ENCODE data around the gene PNLIPRP2.

The PNLIPRP2 gene

DNA sequence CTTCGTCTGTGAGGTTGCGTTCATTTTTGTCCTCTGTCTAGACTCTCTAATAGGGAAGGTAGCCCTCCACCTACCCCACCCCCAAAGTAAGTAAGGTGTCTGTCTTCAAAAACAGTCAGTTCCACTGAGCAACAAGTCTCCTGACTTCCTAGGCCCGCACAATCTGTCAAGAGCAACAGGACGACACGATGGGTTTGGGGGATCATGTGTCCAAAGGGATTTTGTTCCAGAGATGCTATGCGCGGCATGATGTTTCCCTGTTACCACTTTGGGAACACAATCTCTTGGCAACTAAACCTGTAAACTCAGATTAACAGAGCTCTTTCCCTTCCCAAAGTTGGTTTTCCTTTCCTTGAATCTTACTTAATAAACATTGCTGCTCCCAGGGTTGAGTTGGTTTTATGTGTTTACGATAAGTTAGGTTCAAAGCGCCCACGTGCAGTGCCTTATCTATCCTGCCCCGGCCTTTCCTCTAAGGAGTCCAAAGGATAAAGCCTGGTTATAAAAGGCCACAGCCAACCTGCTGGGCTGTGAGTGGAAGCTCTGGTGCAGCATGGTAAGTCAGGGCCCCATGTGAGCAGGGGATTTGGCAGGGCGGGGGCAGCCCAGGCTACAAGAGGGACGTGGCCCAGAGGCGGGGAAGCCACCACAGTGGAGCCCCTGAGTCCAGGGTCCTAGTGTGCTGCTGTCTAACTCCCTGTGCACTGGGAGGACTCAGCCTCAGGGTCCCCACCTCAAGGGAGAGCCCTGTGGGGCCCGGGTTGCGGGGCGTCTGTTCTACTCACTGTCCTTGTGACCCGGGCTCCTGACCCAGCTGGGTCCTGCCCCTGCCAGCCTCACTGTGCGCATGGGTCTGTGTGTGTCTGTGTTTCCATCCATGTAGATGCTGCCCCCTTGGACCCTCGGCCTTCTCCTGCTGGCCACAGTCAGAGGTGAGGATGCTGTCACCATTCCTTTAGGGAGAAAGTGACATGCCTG lies at the start of gene PNLIPRP2:
Gene PNLIPRP2 (plus strand): TSS at position 531 of the 978 bp plus-strand sequence.
- DNase-seq (ENCODE audit: low spot score) (no peak), FAIRE-seq (no peak)

DNA sequence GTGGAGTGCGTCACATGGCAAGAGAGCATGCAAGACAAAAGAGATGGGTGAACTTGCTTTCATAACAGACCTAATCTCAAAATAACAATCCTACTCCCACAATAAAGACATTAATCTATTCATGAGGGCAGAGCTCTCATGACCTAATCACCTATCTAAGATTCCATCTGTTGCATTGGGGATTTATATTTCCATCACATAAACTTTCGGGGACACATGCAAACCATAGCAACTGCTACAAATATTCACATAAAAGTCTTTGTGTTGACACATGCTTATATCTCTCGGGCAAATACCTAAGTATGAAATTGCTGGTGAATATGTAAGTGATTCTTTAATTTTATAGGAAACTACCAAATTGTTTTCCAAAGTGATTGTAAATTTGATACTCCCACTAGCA lies 46.0 kb upstream of the PNLIPRP2 start:
- DNase-seq (ENCODE audit: low spot score) (no peak), FAIRE-seq (no peak)

DNA sequence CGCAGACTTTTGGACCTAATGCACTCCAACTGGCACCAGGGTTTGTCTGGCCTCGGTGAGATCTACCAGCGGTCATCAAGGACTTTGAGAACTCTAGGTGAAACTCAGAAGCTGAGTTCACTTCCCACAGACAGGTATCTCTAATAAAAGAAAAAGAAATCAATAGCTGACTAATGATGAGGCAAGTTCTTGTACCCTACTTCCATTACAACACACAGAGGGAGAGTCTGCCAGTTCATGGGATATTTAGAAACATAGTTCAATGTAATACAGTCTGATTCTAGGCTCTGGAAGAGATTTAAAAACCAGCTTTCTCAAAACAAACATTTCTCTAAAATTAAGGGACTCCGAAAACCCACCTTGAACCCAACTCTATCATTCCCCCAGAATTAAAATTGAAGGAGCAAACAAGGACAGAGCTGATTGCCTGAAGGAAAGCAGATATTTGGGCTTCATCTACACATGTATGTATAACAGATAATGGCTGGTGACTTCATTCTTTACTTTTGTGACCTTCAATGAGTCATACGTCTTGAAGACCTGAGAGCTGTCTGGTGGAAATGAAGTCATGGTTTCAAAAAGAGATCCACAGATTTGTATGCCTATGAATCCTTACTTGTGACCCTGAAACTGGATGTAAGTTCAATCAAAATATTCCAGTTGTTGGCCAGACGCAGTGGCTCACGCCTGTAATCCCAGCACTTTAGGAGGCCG lies 32.7 kb upstream of the PNLIPRP2 start:
- DNase-seq (ENCODE audit: low spot score): no peak
- FAIRE-seq: no peak

DNA sequence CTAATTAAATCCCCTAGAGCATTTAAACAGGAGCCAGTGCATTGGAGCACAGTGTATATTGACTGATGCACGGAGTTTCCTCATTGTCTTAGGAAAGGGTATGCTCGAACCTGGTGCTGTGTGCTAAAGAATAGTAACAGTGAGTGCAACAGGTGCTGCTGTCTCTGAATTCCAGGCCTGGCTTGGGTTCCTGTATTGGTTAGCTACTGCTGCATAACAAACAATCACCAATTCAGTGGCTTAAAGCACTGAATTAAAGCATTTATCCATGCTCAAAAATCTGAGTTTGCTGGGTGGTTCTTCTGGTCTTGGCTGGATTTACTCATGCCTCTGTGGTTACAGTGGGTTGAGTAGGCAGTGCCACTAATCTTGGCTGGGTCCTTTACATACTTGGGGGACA lies 31.8 kb upstream of the PNLIPRP2 start:
- no peak for FAIRE-seq

DNA sequence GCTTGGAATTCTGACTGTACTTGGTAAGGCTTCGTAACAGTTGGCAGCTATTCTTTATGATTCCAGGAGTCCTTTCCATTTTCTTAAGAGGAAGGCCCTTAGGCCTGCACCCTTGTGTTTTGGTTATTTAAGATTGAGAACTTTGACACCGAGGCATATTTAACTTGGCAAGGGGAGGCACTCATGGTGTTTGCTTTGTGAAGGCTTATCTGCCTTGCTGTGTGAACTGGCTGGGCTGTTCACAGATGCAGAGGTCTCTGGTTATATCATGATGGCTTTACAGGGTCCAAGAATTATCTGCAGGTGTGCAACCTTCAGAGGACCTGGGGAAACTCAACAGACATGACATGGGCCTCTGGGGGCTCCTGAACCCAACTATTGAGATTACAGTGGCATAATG lies 30.8 kb upstream of the PNLIPRP2 start:
- no peak for FAIRE-seq
- no peak for DNase-seq (ENCODE audit: low spot score)

More for the DNA sequence above, 31.8 kb upstream of the PNLIPRP2 start:
- DNase-seq (ENCODE audit: low spot score): no peak

DNA sequence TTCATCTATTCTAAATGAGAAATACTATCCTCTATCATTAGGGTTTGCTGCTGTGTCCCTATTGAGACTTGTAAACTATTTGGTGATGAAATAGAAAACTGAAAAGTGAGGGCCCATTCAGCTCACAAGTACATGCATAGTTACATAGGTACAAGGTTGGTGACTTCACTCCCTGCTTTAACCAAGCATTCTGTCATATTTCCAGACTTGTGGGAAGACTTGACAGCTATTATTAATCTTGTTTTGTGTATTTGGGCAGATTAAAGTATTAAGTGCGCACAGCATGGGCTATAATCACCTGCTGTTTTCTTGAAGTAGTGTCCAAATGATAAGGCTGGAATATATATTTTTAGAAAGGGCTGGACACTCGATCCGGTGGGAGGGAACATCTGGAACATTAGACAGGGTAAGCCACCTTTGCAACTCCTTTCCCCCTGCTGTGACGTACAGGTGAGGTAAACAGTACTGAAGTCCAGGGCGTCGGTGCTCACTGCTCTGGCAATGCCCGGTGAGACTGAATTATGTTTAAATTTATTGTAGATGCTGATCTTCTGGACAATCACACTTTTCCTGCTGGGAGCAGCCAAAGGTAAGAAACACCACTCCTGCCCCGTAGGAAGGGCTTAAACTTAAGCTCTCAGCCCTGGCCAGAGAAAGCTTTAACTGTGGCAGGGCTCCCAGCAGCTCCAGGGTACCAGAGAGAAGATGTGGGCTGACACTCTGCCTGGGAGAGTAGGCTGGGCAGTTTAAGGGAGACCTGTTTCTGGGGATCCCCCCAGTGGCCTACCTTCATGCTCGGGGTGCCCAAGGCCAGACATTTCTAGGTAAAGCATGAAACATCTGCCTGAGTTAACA lies 29.9 kb upstream of the PNLIPRP2 start, which contains the start of gene PNLIPRP1:
Gene PNLIPRP1 (plus strand): TSS at position 370 of the 855 bp plus-strand sequence. CDS start 171 bp downstream, at position 541.
- no peak for DNase-seq (ENCODE audit: low spot score)
- no peak for FAIRE-seq

DNA sequence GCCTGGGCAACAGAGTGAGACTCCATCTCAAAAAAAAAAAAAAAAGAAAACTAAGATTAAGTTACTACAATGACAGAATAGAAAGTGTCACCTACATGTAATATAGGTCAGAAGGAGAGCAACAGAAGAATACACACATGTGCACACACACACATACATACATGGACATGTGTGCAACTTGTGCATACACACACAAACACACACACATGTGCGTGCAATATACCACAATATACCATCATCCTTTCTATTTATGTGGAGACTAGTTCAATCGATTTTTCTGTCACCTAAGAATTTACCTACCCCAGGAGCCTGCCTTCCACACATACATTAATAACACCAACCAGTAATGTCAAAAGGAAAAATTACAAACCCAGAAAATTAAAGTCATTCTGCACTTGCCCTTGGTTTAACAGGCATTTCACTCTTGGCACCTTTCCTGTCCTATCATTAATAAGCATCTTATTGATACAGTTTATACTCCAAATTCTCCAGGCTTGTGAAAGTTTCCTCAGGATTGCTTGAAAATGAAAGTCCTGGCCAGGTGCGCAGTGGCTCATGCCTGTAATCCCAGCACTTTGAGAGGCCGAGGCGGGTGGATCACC lies 27.5 kb upstream of the PNLIPRP2 start:
- DNase-seq (ENCODE audit: low spot score) (no peak), FAIRE-seq (no peak)

DNA sequence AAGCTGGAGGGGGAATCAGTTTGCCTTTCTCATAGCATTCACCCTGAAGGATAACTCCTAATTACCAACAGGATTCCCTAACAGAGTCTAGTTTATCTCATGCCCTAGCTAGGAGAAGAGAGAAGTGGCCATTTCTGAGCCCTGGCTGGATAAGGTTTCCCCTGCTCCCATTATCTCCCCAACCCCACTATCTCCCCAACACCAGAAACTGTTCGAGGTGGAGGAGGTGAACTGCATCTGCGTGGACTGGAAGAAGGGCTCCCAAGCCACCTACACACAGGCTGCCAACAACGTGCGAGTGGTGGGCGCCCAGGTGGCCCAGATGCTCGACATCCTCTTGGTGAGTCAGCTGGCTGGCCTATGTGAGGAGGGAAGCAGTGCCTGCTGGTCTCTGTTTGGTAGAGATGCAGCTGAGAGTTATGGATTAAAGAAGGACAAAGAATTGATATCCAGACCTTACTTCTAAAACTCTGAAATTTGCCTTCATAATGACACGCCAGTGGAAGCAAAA lies 26.2 kb upstream of the PNLIPRP2 start:
- FAIRE-seq (no peak), DNase-seq (ENCODE audit: low spot score) (no peak)

DNA sequence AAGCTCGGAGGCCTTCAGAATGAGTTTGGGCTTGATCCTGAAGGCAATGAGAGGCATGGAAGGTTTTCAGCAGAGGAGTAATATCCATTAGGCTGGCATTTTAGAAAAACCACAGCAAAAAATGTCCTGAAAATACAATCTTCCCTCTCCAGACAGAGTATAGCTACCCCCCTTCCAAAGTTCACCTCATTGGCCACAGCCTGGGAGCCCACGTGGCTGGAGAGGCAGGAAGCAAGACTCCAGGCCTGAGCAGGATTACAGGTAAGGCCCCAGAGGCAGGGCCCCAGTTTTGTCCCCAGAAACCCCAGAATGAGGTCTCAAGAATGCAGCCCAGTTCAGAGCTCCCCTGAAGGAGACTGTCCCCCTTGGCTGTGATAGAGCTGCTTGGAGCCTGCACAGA lies 24.7 kb upstream of the PNLIPRP2 start:
- no peak for DNase-seq (ENCODE audit: low spot score)
- no peak for FAIRE-seq

DNA sequence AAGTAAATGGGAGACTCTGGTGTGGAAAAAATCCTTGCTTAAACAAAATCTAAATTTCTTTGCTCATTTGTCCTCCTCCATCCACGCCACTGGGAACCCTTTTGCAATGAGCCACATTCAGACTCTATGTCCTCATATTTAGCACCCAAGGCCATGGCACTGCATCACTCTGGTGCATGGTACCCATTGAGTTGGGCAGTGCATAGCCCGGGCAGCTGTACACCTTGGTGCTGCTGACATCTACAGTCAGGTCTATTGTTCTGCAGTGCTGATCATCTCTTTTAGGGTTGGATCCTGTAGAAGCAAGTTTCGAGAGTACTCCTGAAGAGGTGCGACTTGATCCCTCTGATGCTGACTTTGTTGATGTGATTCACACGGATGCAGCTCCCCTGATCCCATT lies 23.2 kb upstream of the PNLIPRP2 start:
- no peak for FAIRE-seq
- no peak for DNase-seq (ENCODE audit: low spot score)

DNA sequence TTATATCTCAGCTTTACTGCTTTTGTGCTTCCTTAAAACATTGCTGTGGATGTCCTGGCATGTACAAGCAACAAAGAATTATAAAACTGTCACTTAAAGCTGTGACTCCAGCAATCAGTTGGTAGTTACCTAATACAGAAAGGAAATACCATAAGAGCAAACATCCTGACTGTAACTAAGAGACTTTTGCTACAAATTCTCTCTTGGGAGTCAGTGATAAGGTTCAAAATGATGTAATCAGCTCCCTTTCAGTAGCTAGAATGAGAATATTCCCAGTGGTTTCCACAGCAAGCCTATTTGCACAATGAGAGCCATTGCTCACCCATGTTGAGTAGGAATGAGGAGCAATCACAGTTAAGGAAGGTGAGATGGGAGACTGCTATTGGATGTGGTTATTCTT lies 22.4 kb upstream of the PNLIPRP2 start:
- no peak for FAIRE-seq

DNA sequence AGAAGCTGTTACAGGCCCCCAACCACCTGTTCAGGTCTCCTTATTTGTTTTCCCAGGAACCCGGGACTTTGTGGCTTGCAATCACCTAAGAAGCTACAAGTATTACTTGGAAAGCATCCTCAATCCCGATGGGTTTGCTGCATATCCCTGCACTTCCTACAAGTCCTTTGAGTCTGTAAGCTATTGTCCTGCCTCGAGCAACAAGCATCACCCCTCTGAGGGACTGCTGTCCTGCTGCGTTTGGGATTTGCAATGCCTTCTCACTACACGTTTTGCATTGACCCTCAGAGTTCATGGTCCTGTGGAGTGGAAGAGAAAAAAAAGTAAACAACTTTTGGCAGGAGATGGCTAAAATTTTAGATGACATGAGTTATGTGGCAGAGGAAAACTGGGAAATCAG lies 20.8 kb upstream of the PNLIPRP2 start:
- FAIRE-seq: no peak

More for the DNA sequence above, 22.4 kb upstream of the PNLIPRP2 start:
- DNase-seq (ENCODE audit: low spot score): no peak

DNA sequence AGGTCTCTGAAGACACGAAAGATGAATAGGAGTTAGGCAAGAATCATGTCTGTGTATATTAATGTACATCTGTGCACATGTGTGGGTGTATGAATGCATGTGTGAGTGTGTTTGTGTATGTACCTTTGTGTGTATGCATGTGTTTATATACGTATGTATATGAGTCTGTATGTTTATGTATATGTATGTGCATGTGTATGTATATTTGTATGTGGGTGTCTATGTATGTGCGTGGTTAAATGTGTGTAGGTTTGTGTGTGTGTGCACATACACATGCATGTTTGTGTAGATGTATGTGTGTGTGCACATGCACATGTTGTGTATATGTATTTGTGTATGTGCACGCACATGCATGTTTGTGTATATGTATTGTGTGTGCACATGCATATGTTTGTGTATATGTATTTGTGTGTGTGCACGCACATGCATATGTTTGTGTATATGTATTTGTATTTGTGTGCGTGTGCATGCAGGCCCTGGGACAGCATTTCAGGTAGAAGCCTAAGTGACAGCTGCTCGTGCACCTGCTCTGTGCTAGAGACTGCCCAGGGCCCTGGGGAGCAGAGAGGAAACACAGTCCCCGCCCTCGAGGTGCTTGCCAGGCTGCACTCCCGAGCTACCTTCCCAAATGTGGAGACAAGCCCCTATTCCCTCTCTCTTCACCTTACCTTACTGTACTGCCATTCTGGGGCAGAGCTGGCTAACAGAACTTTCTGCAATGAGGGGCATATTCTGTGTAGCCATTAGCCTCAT lies 17.9 kb upstream of the PNLIPRP2 start:
- FAIRE-seq: peak; percentile 5
- DNase-seq (ENCODE audit: low spot score): no peak

More for the DNA sequence above, 20.8 kb upstream of the PNLIPRP2 start:
- DNase-seq (ENCODE audit: low spot score): no peak

DNA sequence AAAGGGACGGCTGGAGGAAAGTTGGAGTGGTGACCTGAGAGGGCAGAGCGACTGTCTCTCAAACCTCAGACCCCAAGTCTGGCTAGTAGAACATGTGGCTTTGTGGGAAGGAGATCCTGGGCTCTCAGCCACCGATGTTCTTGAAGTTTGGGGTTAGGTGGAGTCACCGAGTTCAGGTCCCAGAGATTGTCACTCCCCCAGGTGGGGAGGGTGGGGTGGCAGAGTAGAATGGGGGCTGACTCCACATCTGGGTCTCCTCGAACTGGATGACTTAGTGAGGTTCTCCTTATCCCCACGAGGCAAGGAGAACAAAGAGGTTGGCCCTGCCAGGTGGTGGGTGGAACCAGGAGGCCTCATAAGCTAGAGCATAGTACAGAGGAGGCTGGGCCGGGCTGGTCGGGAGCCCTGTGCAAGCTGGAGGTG lies 14.7 kb upstream of the PNLIPRP2 start:
- FAIRE-seq (no peak), DNase-seq (ENCODE audit: low spot score) (no peak)

DNA sequence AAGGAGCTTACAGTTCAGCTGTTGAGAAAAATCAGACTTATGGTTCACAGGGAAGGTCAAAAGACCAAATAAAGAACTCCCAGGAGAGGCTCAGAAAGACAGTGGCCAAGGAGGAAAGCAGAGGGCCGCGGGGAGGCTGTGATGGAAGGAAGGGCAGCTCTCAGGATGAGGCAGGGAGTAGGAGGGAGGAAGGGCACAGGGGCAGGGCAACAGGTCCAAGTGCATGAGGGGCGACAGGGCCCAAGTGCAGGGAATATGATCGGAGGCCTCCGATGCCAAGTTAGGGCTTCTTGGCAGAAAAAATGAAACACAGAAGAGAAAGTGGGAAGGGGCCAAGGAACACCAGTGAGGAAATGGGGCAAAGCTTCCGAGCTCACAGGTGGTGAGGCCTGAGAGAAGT lies 13.4 kb upstream of the PNLIPRP2 start:
- no peak for DNase-seq (ENCODE audit: low spot score)
- no peak for FAIRE-seq

DNA sequence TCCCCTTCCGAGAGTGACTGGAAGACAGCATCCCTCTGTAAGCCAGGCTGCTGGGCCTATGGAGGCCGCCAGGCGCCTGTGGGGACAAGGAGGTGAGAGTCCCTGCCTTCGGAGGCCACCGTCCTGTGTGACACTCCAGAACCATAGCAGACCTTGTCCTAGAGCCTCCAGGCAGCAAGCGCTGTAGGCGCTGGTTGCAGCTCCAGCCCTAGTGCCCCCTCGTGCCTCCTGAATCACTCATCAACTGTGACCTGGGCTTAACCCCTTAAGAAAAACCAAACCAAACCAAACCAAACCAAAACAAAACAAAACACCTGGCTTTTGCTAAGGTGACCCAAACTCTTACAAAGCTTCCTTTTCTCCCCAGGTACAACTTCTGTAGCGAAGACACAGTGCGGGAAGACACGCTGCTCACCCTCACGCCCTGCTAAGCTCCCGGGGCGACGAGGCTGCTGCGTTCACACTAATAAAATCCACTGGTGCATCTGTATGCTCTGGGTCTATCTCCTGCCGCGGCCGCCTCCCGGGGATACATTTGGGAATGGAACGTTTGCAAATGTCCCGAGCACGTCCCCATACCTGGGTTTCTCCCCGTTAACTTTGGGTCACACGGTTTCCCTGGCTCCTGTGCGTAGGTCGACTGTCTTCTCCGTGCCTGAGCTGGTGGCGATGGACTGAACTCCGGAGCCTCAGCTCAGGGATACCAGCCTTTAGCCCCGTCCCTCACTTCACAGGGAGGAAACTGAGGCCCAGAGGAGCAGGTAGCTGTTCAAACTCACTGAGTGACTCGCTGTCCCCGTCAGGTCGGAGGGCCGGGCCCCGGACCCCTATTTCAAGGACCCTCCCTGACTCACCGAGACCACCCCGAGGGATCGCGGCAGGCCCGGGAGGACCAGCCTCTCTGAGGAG lies 11.8 kb upstream of the PNLIPRP2 start:
- FAIRE-seq: no peak
- no peak for DNase-seq (ENCODE audit: low spot score)

DNA sequence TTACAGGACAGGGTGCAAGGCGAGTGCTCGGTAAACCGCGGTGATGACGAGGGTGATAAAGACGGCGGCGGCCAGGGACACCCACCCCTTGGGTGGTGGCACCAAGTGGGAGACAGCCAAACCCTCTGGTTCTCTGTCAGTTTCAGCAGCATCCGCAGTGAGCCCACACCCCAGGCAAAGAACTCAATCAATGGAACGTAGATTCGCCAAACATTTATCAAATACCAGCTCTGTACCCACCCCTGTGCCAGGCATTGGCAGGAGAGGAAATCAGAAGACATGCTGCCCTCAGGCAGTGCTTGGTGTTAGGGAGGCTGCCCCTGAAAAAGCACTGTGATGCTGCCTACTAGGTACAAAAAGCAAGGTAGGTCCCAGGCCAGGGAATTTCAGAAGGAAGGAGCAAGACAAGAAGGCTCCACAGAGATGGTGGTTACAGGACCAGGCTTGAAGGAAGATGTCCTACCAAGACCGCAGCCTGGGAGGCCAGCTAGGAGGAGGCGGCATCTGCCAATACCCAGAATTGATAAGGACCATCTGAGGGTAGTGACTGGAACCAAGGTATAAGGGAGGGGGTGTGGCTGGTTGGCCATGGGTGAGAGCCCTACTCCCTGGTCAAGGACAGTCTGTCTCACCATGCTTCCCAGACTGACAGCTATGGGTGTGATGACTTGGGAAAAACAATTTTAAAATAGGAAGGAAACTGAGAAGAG lies 10.2 kb upstream of the PNLIPRP2 start:
- DNase-seq (ENCODE audit: low spot score): no peak
- FAIRE-seq: no peak

DNA sequence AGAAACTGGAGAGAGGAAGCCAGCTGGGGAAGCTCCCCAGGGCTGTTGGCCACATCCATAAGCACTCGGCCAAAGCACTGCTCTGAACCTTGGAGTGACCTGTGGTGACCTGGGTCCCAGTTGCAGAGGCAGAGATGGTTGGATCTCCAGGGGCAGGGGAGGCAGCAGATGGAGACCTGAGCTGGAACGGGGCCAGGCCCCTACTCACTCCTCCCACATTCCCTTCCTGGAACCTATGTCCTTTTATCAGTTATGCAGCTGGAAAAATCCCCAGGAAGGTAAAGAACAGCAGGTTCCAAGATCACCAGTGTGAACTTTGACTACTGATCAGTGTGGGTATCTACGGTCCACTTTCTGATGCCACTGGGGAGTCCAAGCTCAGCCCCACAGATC lies 9.6 kb upstream of the PNLIPRP2 start:
- DNase-seq (ENCODE audit: low spot score): no peak
- no peak for FAIRE-seq

Measured in urothelium cell line (cell line).